ENCODE results near the gene AURKAIP1. TPM values are rescaled to one million over a fixed set of nuclear protein-coding genes. Genes with fewer than 3 reads are reported as not detected.

The AURKAIP1 gene
- total and polyA plus RNA-seq, 2 of the 13 experiments (the other 11 are each of a cell fraction or from before 2014, with no cell fraction given), result 69.5 to 175 TPM

DNA sequence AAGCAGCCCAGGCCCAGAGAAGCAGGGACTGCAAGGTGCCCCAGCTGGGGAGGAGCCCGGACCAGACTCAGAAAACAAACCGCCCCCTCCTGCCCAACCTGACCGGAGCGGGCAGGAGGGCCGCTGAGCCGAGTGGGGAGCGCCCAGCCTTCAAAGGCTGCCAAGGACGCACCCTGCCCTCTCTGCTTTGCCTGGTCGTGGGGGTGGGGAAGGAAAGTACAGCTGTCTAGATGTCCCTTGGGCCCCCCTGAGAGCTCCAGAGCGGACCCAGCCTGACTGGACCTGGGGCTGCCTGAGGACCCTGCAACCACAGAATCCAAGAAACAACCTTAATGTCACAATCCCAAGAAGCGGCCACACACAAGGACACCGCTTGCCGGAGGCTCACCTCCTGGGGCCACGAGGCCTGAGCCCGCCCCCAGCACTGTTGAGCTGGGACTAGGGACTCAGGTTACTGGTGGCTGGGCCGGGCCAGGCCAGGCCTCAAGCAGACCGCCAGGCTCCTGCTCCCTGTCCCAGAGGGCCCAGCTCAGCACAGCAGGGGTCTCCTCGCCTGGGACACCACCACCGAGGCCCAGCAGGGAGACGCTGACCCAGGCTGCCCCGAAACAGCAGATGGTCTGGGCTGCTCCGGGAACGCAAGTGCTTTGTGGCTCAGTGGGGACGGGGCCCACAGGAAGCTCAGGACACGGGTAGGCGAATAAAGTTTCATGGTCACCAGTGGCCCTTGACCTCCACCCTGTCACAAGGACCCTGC lies 27.2 kb downstream of the AURKAIP1 start (continued):
- TF ChIP-seq NR2F6 (IDR thresholded peaks at IDR 0.05) (0 out of 2 replicates have a peak, but pooled peaks have one; percentile 12), NR2F6 (CRISPR knock-in tag; IDR thresholded peaks at IDR 0.05) (peak; percentile 6; the same call in 1 of the 2 replicates), NR2C2 (CRISPR knock-in tag; IDR thresholded peaks at IDR 0.05; ENCODE audit: borderline replicate concordance) (0 out of 2 replicates have a peak, but pooled peaks have one; percentile 29), ZNF3 (CRISPR knock-in tag; IDR thresholded peaks at IDR 0.05) (no peak), SMAD1 (CRISPR knock-in tag; IDR thresholded peaks at IDR 0.05; ENCODE audit: borderline replicate concordance, low read depth) (no peak), JUN (CRISPR knock-in tag; IDR thresholded peaks at IDR 0.05) (no peak), POLR2G (IDR thresholded peaks at IDR 0.05; ENCODE audit: low read depth, low read length) (peak; percentile 67), ZNF577 (CRISPR knock-in tag; IDR thresholded peaks at IDR 0.05; ENCODE audit: borderline replicate concordance, low read depth) (no peak), ZBTB20 (CRISPR knock-in tag; IDR thresholded peaks at IDR 0.05; ENCODE audit: borderline replicate concordance, low read depth) (no peak), ATF7 (IDR thresholded peaks at IDR 0.05) (no peak), ATF7 (CRISPR knock-in tag; IDR thresholded peaks at IDR 0.05) (peak; percentile 44; the same call in 1 of the 2 replicates), KLF16 (CRISPR knock-in tag; IDR thresholded peaks at IDR 0.05) (no peak), ZNF263 (CRISPR knock-in tag; IDR thresholded peaks at IDR 0.05) (peak; percentile 85), PAX8 (CRISPR knock-in tag; IDR thresholded peaks at IDR 0.05; ENCODE audit: borderline replicate concordance) (0 out of 2 replicates have a peak, but pooled peaks have one; percentile 55)
- TF ChIP-seq, protein P1, sequence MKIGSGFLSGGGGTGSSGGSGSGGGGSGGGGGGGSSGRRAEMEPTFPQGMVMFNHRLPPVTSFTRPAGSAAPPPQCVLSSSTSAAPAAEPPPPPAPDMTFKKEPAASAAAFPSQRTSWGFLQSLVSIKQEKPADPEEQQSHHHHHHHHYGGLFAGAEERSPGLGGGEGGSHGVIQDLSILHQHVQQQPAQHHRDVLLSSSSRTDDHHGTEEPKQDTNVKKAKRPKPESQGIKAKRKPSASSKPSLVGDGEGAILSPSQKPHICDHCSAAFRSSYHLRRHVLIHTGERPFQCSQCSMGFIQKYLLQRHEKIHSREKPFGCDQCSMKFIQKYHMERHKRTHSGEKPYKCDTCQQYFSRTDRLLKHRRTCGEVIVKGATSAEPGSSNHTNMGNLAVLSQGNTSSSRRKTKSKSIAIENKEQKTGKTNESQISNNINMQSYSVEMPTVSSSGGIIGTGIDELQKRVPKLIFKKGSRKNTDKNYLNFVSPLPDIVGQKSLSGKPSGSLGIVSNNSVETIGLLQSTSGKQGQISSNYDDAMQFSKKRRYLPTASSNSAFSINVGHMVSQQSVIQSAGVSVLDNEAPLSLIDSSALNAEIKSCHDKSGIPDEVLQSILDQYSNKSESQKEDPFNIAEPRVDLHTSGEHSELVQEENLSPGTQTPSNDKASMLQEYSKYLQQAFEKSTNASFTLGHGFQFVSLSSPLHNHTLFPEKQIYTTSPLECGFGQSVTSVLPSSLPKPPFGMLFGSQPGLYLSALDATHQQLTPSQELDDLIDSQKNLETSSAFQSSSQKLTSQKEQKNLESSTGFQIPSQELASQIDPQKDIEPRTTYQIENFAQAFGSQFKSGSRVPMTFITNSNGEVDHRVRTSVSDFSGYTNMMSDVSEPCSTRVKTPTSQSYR (CRISPR knock-in tag; IDR thresholded peaks at IDR 0.05; ENCODE audit: borderline replicate concordance), result peak; percentile 79; the same call in 1 of the 2 replicates
- TF ChIP-seq, protein P2, sequence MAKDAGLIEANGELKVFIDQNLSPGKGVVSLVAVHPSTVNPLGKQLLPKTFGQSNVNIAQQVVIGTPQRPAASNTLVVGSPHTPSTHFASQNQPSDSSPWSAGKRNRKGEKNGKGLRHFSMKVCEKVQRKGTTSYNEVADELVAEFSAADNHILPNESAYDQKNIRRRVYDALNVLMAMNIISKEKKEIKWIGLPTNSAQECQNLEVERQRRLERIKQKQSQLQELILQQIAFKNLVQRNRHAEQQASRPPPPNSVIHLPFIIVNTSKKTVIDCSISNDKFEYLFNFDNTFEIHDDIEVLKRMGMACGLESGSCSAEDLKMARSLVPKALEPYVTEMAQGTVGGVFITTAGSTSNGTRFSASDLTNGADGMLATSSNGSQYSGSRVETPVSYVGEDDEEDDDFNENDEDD (CRISPR knock-in tag; IDR thresholded peaks at IDR 0.05; ENCODE audit: borderline replicate concordance), result peak; percentile 58; the same call in 1 of the 2 replicates
